HEK293 (cell line): ENCODE measurements around the gene CFAP47.

Experiments
- SETDB1 ChIP-seq: IDR thresholded peaks from one replicate; pipeline ENCODE4 v1.6.1; 2017; ENCODE audit warnings: mild to moderate bottlenecking, low read length, moderate library complexity, mixed read lengths; ENCODE audit not compliant: insufficient read length
- TF ChIP-seq, protein P1 (sequence below): fragments of 450-650 bp; formaldehyde crosslinking; IDR thresholded peaks from 2 replicates; pipeline ENCODE4 v1.5.1; 2016; ENCODE audit warnings: missing biosample characterization, missing genetic modification characterization

DNA sequence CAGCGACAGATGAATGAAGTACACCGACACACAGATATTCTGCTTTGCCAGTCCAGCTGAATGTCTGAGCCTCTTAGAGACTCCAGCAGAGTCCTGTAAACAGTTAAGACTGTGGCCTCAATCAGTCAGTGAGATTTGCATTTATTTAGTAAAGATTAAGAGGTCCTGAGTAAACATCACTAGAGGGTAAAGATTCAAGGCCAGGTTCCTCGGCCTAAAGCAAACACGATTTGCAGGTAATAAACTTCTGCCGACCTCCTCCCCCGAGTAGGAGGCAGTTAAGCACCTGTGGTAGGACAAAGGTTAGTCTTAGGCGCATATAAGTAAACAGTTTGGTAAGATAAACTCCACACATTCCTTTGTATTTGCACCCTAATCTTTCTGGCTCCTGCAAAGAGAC lies 99.6 kb downstream of the CFAP47 start:
- no peak for TF ChIP-seq SETDB1
- TF ChIP-seq, protein P1, sequence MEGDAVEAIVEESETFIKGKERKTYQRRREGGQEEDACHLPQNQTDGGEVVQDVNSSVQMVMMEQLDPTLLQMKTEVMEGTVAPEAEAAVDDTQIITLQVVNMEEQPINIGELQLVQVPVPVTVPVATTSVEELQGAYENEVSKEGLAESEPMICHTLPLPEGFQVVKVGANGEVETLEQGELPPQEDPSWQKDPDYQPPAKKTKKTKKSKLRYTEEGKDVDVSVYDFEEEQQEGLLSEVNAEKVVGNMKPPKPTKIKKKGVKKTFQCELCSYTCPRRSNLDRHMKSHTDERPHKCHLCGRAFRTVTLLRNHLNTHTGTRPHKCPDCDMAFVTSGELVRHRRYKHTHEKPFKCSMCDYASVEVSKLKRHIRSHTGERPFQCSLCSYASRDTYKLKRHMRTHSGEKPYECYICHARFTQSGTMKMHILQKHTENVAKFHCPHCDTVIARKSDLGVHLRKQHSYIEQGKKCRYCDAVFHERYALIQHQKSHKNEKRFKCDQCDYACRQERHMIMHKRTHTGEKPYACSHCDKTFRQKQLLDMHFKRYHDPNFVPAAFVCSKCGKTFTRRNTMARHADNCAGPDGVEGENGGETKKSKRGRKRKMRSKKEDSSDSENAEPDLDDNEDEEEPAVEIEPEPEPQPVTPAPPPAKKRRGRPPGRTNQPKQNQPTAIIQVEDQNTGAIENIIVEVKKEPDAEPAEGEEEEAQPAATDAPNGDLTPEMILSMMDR: no peak
